ENCODE measurements around the gene RNASE4.

Gene RNASE4

GRCh38 chr14:20652996-20653975, 31.1 kb upstream of the RNASE4 start:
- H3K4me3 ChIP-seq (replicated peaks in 1 of 2; ENCODE audit: low read depth in 2 of 2, low read length in 2 of 2), result peak overlapping the region in 1 of 2 donors; percentile 31

GRCh38 chr14:20655851-20656250, 28.5 kb upstream of the RNASE4 start:
- no peak for DNase-seq (ENCODE audit: low read depth in 2 of 2)
- no peak for TF ChIP-seq CTCF (IDR thresholded peaks at IDR 0.05; ENCODE audit: low read depth, low read length)
- H3K4me3 ChIP-seq (replicated peaks in 1 of 2; ENCODE audit: low read depth in 2 of 2, low read length in 2 of 2), result no peak overlapping the region

More at GRCh38 chr14:20652996-20653975, 31.1 kb upstream of the RNASE4 start:
- DNase-seq (ENCODE audit: low read depth in 2 of 2), result peak; percentile 61 to 93
- no peak for TF ChIP-seq CTCF (IDR thresholded peaks at IDR 0.05; ENCODE audit: low read depth, low read length)

GRCh38 chr14:20656274-20656673, 28.1 kb upstream of the RNASE4 start:
- no peak for TF ChIP-seq CTCF (IDR thresholded peaks at IDR 0.05; ENCODE audit: low read depth, low read length)
- H3K4me3 ChIP-seq (replicated peaks in 1 of 2; ENCODE audit: low read depth in 2 of 2, low read length in 2 of 2), result no peak overlapping the region
- DNase-seq (ENCODE audit: low read depth in 2 of 2), result no peak

GRCh38 chr14:20657216-20658211, 26.8 kb upstream of the RNASE4 start:
- no peak for TF ChIP-seq CTCF (IDR thresholded peaks at IDR 0.05; ENCODE audit: low read depth, low read length)
- DNase-seq (ENCODE audit: low read depth in 2 of 2), result peak in 1 of 2 donors; percentile 71

GRCh38 chr14:20658246-20658645, 26.1 kb upstream of the RNASE4 start:
- DNase-seq (ENCODE audit: low read depth in 2 of 2), result no peak
- no peak for TF ChIP-seq CTCF (IDR thresholded peaks at IDR 0.05; ENCODE audit: low read depth, low read length)
- H3K4me3 ChIP-seq (replicated peaks in 1 of 2; ENCODE audit: low read depth in 2 of 2, low read length in 2 of 2), result no peak overlapping the region

More at GRCh38 chr14:20657216-20658211, 26.8 kb upstream of the RNASE4 start:
- H3K4me3 ChIP-seq (replicated peaks in 1 of 2; ENCODE audit: low read depth in 2 of 2, low read length in 2 of 2), result no peak overlapping the region

GRCh38 chr14:20659336-20659735, 25.0 kb upstream of the RNASE4 start:
- TF ChIP-seq CTCF (IDR thresholded peaks at IDR 0.05; ENCODE audit: low read depth, low read length), result no peak
- no peak for DNase-seq (ENCODE audit: low read depth in 2 of 2)
- no peak overlapping the region for H3K4me3 ChIP-seq (replicated peaks in 1 of 2; ENCODE audit: low read depth in 2 of 2, low read length in 2 of 2)

All from cardiac fibroblast (primary cell).